ENCODE results near the gene PKD2L1.
A peak's percentile ranks its signal among the peaks of the same experiment; 100 is the strongest.

The PKD2L1 gene

DNA sequence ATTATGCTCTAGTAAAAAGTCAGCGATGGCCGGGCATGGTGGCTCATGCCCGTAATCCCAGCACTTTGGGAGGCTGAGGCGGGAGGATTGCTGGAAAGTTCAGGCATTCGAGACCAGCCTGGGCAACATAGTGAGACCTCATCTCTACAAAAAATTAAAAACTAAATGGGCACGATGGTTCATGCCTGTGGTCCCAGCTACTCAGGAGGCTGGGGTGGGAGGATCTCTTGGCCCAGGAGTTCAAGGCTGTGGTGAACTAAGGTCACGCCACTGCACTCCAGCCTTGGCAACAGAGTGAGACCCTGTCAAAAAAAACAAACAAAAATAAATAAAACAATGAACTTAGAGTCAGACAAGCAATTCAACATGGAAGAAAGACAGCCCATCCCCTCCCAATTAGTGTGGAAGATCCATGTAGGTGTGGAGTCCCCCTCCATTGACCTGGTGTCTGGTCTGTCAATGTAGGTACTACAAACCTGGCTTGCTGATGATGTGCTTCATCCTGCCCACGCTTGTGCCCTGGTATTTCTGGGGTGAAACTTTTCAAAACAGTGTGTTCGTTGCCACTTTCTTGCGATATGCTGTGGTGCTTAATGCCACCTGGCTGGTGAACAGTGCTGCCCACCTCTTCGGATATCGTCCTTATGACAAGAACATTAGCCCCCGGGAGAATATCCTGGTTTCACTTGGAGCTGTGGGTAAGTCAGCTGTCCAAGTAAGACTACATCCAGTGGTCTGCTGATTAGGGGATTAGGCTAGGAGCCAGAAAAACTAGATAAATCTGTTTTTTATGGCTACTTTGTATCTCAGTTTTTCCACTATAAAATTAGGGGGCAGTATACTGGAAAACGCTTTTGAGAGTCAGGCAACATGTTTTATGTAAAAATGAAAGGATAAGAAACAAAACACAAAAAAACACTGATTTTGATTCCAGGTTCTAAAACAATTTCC lies 26.3 kb upstream of the PKD2L1 start:
- no peak for DNase-seq

DNA sequence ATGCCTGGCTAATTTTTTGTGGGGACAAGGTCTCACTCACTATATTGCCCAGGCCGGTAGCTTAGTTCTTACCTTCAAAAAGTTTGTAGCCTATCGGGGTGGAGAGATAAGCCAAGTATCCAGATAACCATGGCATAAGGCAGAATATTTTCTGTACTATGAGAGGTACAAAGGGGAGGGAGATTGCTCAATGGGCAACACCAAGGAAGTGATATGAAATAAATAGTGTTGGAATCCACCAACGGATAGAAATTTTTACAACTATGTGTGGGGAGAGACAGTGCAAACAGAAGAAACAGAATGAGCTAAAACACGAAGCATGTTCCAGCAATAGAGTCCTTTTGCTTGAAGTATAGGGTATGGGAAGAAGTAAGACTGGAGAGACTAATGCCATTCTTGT lies 25.1 kb upstream of the PKD2L1 start:
- DNase-seq = no peak

DNA sequence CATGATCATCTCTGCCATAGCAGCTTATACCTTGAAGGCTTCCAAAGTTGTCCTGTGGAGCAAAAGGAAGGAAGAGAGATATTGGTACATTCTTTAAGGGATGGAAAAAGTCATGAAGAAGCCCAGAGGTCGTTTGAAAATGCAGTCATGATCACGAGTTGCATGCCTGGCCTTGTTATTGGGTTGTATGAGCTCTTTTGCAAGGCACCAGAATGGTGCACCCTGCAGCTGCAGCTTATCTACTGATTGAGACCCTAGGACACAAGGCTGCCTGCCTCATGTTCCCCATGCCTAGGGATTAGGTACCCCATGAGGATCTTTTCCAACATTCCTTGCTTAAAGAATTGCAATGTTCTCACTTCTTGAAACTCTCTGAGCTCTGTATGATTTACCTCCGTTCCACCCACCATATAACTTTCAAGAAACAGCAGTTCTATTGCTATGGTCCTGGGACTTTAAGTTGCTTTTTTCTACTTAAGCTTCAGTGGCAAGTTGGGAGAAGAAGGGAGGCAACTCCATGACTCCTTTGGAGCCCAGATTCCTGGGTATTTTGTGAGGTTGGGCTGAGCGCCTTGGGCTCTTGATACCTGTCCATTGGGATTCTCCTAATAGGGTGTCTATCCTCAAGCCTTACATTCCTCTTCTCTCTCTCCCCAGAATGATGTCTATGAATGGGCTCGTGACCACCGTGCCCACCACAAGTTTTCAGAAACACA lies 23.9 kb upstream of the PKD2L1 start:
- DNase-seq = no peak

DNA sequence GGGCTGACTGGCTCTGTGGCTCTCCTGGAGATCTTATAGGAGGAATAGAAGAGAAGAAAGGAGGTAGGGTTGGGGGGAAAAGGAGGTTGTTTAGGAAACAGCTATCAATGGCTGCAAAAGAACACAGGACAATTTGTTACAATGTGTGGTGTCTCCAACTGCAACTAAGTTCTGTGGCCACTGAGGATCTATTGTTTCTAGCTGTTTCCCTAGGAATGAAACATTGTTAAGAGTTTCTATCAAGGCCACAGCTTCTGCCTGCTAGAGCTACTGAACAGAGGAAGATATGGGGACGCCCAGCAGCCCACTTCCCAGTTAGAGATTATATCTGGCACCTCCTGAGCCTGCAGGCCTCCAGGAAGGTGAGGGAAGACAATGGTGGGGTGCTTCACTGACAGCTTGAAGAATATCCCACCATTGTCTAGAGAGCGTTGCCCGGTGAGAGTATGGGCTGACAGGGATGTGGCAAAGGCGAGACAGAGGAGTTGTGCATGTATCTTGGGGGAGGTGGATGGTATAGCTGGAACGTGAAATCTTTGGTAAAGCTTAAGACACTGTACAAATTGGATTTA lies 21.0 kb upstream of the PKD2L1 start:
- no peak for DNase-seq

DNA sequence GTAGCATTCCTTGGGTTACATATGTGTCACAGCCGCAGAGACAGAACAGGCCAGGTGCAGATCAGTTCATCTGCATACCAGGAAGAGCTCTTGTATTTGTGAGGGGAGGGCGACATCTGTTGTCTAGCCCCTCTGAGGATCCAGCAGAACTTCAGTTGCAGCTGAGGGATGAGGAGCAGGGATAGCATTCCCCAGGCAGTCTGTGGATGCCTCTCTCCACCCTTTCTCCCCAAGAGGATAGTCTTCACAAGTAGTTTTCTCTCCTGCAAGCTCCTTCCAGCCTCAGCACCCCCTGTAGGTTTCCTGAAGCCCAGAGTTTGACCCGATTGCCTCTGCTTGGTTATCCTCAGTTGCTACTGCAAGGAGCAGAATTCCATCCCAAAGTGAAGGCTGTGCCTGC lies 19.6 kb upstream of the PKD2L1 start:
- no peak for DNase-seq

DNA sequence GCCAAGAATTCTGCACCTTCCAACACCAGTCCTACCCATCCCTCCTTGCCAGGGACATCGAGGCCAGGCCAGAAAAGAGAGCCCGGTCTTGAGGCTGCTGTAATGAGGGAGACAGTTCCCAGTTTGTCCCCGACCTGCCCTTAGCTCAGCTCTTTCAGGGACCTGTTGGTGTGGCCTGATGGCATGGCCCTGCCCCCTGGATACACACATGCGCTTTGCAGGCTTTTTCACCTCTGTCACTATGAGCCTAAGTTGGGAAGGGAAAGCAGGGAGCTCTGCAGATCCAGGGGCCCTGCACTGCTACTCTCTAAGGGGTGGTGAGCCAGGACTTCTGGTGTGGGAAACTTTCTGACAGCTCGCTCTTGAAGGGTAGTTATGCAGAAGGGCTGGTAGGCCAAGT lies 19.1 kb upstream of the PKD2L1 start:
- no peak for DNase-seq

DNA sequence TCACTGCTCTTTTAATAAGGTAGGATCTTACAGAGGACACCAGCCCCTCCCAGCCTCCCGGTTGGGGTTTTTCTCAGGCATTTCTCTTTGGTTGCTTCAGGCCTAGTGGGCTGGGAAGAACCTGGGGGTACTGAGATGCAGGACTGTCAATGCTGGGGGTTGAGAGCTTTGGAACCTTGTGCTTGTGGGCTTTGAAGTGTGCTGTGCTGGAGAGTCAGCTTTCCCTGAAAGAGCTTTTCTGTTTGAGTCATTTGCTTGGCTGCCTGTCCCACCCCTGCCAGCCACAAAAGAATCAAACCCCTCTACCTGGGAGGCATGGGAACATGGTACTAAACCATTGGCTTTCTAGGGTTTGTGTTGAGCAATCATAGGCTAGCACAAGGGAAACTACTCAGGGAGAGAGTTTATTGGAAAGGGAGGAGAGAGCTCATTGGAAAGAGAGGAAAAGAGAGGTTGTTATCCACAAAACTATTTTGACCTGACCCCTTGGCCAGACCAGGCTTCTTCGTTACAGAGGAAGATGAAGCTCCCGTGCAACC lies 18.4 kb upstream of the PKD2L1 start:
- no peak for DNase-seq

DNA sequence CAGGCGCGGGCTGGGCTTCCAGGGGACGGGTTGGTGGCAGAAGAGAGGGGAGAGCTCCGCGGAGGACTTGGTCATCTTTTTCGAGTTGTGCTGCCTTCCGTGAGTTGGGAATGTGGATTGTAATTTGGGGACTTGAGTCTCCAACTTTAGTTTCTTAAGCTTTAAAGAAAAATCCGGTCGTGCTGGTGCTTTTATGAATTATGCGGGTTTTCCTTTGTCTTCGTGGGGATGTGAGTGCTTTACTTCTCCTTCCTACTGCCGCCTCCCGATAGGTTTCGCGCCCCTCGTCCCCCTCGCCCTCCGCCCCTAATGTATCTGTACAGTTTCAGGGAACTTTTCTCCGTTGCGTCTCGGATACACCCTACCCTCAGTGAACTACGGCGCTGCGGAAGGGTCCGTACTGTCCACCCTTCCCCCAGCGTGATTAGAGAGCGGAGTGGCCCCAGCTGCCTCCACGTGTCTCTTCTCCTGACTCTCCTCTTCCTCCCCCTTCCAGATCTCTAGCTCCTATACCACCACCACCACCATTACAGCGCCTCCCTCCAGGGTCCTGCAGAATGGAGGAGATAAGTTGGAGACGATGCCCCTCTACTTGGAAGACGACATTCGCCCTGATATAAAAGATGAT lies 17.7 kb upstream of the PKD2L1 start:
- DNase-seq = no peak

DNA sequence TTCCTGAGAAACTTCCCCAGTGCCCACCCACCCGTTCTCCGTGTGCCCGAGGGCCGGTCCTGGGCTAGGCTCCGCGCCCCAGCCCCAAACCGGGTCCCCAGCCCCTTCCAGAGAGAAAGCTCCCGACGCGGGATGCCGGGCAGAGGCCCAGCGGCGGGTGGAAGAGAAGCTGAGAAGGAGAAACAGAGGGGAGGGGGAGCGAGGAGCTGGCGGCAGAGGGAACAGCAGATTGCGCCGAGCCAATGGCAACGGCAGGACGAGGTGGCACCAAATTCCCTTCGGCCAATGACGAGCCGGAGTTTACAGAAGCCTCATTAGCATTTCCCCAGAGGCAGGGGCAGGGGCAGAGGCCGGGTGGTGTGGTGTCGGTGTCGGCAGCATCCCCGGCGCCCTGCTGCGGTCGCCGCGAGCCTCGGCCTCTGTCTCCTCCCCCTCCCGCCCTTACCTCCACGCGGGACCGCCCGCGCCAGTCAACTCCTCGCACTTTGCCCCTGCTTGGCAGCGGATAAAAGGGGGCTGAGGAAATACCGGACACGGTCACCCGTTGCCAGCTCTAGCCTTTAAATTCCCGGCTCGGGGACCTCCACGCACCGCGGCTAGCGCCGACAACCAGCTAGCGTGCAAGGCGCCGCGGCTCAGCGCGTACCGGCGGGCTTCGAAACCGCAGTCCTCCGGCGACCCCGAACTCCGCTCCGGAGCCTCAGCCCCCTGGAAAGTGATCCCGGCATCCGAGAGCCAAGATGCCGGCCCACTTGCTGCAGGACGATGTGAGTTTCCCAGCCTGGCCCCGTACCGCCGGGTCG lies 16.9 kb upstream of the PKD2L1 start, which contains the start of gene SCD:
SCD (plus strand) TSS at position 469 of the 803 bp plus-strand sequence; CDS start at position 741, 272 bp downstream.
- DNase-seq = peak; percentile 93

DNA sequence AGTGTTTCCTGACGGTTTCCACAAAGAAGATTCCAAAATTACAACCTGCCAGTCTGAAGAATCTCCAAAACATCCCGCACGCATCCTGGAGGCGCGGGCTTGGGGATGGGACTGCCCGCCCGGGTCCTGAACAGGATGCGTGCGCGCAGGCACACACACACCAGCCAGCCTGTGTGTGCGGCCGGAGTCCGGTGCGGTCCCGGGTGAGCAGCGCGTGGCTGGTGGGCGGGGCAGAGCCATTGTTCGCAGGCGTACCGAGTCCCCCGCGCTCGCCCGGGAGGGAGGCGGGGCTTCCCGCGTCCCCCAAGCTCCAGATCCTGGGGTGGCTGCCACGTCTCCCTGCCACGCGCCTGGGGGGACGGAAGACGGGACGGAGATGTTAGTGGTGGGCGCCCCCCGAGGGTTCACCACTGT lies 16.3 kb upstream of the PKD2L1 start:
- DNase-seq = peak; percentile 77

DNA sequence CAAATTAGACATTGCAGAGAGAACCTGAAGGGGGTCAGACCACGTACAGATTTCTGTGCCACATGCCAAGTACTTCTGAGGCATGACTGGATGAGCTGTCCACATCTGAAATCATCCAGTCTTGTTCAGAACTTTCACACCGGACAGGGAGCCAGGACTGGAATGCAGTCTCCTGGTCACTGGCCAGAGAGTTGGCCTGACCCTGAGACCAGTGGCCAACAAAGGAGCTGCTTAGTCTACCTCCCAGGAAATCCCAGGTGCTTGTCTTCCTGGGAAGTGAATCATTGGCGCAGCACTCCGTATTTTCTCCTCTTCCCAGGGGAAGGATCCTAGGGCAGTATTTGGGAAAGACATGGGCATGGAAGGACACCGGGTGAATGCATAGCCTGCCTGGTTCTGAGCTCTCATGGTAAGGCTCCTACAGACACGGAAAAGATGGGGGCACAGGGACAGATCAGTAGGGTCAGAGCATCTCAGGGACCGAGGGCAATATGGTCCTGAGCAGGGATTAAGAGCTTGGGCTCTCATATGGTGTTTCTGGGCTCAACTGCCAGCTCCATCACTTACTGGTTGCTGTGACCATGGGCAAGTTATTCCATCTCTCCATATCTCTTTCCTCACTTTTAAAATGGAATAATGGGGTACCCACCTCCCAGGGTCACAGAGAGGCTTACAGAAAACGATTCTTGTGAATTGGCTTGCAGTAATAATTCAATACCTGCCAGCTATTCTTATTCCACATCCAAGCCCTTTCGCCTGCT lies 15.7 kb upstream of the PKD2L1 start:
- no peak for DNase-seq

DNA sequence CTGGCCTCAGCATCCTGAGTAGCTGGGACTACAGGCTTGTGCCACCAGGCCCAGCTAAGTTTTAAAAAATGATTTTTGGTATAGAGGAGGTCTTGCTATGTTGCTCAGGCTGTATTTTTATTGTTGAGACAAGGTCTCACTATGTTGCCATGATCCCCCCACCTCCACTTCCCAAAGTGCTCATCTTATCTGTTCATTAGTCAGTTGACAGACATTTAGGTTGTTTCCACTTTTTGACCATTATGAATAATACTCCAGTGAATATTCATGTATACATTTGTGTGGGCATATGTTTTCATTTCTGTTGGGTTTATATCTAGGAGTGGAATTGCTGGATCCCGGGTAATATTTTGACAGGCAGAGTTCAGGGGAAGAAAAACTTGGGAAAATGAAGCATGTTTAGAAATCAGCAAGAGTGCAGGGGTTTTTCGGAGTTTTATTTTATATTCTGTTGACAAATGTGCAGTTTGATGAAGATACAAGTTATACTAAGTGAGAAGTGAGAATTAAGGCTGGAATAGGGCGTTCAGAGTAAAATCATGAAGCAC lies 14.3 kb upstream of the PKD2L1 start:
- DNase-seq = no peak

DNA sequence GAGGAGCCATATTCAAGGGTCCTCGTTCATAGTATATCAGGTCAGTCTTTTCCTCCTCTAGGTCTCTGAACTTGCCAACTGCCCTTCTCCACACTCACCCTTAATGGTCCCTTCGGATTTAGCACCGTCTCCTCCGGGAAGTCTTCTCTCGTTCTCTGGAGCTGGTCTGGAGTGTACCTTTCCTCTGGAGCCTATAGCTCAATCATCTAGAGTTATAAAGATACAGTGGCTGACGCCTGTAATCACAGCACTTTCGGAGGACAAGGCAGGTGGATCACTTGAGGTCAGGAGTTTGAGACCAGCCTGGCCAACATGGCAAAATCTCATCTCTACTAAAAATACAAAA lies 12.6 kb upstream of the PKD2L1 start:
- DNase-seq = no peak

DNA sequence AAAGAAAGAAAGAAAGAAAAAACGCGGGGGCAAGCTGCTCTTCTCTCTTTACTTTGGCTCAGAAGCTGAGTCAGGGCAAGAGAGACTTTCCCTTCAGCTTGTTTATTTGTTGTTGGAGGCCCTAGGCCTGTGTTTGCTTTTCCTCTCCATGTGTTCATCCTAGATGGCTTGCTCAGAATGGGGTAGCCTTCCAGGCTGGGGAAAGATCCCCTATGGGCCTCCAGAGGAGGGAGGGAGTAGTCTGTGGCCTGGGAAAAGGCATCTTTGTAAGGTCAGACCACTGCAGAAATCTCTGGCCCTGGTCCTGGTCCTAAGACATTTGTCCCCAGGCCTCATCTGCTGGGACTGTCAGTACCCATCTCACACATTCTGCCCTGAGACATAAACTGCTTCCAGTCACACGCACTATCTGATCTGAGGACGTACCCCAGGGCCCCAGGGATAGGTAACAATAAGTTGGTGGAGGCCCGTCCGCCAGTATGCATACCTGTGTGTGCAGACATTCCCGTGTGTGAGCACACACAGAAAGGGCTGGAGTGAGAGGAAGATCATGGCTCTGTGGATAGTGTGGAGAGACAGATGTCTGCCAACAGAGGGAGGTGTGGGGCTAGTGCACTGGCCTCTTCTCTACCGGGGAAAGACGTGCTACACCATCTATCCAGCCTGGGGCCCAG lies 12.1 kb upstream of the PKD2L1 start:
- peak; percentile 56 for DNase-seq

DNA sequence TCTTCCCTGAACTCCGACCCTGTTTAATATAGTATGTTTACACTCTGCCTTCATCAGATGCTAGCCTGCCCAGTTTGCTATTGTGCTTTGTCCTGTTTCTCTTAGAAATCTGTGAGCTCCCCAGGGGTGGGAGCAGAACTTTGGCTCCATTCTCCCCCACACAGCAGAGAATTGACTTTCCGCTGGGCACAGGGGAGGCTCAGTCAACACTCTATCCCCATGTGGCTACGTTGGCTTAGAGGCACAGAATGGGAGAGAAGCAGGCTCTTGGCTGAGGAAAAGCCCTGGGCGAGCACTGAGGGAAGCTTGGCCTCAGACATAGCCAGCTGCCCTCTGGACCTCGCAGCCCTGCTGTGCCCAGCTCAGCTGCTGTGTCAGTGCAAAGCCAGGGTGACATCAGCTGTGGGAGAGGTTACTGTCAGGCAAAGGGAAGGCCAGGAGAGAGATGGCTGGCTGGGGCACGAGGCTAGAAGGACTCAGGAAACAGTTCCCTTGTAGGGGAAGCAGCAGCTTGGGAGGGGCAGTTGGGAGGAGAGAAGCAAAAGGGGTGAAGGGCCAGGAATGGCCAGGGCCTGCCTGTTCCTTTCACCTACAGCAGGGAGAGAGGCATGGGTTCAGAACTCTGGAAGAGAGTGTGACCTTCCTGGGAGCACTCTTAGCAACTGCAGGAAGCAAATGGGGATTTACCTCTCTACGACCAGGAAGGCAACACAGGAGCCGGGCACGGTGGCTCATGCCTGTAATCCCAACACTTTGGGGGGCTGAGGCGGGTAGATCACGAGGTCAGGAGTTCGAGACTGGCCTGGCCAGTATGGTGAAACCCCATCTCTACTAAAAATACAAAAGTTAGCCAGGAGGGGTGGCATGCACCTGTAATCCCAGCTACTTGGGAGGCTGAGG lies 11.2 kb upstream of the PKD2L1 start:
- peak; percentile 73 for DNase-seq

DNA sequence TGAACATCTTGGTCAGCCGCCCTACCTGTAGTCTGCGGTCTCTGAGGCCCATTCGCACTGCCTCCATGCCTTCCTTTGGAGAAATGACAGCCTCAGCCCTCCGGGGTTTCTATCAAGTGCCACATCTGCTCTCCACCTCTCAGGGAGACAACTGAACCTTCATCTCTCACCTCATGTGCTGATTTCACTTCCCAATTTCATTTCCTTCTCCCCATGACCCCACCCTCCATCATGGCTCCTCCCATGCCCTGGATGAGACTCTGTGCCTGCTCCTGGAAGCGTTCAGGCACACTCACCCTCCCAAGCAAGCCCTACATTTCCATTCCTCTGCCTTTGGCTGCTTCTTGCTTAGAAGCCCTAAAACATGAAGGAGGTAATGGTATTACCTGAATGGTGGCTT lies 9.2 kb upstream of the PKD2L1 start:
- peak; percentile 61 for DNase-seq

DNA sequence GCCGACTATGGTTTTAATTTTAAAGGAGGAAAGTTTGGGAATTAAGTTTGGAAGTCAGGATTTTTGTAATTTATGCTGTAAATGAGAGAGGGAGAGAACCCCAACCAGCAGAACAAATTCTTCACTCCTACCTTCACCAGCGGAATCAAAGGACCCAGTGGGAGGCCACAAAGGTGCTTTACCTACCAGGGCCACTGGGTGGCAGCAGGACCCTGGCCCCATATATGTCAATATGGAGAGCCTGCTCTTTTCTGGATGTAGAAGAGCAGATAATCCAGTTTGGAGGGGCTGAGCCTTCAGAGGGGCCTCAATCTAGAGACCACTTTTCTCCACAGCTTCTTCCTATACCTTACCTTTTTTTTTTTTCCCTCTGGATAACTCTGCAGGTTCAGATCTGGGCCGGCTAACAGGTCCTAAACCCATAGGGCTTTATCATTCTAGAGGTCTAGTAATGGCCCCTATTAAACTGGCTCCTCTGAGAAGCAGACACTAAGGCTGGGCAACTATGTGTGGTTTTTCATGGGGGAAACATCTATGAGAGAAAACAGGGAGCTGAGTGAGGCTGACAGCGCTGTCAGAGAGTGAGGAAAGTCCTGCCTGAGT lies 8.5 kb upstream of the PKD2L1 start:
- peak; percentile 83 for DNase-seq

DNA sequence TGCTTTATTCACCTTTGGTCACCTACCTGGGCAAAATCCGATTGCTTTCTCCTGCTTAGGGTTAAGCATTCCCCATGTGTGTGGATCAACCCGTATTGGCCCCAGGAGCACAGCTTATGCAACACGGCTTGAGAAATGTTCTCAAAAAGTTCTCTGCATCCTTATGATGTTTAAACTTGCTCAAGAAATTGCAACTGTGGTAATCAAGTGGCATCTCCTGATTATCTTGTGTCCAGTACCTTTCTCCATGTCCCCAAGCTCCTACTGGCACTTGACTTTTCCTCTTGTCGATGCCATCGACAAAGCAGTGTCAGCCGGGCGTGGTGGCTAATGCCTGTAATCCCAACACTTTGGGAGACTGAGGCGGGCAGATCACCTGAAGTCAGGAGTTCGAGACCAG lies 4.7 kb upstream of the PKD2L1 start:
- DNase-seq = no peak
